Kidney tubule cell (primary cell): Measurements from ENCODE around the gene NAB2.

Experiments
- DNase-seq: peaks from one replicate; pipeline ENCODE4 v3.0.0-alpha.2; 2018; ENCODE audit warnings: low spot score

Gene NAB2

DNA sequence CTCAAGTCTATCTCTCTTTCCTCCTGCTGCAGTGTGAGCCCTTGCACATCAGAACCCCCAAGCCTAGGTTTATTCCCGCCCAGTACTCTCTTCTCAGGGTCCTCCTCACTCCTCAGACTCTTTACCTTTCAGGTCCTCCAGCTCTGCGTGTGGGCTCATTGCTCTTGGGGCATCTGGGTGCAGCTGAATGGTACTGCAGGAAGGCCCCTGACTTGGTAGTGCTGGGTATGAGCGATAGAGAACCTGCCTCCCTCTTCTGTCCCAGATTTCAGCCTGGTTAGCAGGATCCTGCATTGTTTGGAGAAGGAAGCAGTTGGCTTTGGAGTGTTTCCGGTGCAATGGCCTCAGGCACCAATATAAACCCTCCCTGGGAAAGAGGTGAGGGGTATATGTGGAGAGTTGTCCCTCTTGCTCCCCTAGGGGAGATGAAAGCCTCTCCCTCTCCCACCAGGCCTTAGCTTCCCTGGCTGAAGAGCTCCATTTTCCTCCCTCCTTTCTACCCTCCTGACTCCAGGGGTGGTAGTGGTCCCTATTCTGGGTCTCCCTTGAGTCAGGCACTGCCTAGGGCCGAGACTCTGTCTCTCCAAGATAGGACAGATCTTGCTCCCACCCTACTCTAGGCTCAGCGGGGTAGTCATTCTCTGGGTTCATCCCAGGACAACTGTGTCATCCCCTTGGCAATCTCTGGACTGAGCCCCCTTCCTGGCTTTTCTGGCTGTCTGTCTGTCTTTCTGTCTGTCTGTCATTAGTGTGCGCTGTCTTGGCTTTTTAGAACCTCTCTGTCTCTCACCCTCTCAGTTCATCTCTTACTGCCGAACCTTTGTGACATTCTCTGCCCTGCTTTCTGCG, 43.2 kb downstream of the NAB2 start:
- DNase-seq: no peak

GRCh38 chr12:57133013-57133569, 44.2 kb downstream of the NAB2 start:
- no peak for DNase-seq

DNA sequence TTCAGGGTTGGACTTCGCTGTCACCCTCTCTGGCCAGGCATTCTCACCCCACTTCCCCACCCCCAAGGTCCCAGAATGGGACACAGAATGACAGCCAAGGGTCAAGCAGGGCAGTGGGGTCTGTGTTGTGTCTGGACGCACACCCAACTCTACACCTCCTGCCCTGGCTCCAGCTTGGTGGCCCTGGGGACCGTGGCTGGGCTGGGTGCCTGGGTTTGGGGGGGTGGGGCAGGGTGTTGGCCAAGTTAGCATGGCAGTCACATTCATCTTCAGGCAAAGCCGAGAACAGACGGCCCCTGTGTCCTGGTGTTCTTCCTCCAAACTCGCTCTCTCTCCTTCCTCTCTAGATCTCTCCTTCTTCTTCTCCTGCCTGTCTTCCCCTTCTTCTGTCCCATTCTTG, 45.0 kb downstream of the NAB2 start:
- no peak for DNase-seq

DNA sequence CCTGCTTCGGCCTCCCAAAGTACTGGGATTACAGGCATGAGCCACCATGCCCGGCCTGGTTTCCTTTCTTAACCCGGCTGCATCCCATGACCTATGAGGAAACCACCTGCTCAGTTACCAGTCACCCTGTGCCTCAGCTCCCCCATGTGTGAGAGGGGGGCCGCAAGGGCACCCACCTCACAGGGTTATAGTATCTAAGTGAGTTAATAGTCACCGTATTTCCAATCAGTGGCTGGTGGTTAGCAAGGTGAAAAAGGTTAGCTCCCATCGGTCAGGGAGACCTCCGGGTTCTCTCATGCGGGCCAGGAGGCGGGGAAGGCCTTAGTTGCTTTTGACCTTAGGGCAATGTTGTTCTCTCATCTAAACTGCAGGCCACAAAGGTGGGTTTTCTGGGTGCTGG, 46.0 kb downstream of the NAB2 start:
- no peak for DNase-seq

DNA sequence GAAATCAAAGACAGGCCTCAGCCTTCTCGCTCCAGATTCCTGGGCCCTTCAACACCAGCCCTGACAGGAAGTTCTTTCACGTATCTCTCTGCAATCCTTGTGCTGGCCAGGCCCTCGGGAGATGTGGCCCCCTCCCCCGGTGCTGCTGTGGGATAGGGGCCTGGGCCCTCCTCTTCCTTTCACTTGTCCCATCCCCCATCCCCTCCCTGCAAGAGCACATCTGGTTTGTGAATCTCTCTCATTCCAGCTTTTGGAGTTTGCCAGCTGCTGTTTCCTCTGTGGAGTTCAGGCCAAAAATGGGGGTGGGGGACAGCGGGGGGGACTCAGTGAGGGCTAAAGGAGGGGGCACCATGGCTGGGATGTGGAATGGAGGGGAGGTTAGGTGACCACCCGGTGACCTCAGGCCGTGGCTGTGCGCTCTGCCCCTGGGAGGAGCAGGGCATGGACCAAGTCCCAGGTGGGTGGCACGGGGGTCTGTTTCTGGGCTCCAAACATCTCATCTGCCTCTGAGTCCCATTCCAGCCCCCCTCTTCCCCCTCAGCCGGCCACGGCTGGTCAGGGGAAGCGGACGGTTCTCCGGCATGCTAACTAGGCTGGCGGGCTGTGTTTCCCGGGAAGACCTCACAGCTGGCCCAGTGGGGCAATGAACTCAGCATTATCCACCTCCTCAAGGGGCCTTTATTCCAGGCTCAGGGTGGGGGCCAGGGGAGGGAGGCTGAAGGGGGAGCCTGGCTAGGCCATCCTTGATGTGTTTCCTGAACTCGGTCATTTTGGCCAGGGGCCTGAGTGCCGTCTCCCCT, 46.8 kb downstream of the NAB2 start:
- DNase-seq: no peak

DNA sequence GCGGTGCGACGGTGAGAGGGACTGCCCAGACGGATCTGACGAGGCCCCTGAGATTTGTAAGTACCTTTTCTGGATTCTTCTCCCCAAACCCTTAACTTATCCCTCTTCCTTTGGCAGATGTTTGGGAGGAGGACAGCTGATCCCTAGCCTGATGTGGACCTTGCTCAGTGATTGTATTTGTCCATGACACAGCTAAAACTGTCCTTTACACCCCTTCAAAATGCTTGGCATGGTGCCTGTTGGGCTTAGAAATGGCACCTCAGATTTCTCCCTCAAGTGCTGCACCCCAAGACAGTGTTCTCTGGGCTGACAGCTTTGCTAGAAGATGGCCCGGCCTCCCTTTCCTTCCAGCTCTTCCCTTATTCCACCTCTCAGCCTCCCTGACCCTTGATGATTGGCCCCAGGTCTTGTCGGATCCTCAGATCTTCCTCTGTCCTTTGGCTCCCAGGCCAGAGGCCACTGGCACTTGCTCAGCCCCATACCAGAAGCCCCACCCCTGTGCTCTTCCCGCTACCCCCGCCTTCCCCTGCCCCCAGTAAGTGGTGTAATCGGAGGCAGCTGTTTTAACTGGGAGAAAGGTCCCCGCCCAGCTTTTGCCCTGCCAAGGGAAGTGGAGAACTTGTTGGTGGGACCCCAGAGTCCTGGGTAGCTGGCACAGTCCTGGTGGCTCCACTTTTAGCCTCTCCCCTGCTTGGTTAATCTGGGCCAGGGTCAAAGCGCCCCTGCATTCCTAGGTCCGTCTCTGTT, 49.8 kb downstream of the NAB2 start:
- no peak for DNase-seq

DNA sequence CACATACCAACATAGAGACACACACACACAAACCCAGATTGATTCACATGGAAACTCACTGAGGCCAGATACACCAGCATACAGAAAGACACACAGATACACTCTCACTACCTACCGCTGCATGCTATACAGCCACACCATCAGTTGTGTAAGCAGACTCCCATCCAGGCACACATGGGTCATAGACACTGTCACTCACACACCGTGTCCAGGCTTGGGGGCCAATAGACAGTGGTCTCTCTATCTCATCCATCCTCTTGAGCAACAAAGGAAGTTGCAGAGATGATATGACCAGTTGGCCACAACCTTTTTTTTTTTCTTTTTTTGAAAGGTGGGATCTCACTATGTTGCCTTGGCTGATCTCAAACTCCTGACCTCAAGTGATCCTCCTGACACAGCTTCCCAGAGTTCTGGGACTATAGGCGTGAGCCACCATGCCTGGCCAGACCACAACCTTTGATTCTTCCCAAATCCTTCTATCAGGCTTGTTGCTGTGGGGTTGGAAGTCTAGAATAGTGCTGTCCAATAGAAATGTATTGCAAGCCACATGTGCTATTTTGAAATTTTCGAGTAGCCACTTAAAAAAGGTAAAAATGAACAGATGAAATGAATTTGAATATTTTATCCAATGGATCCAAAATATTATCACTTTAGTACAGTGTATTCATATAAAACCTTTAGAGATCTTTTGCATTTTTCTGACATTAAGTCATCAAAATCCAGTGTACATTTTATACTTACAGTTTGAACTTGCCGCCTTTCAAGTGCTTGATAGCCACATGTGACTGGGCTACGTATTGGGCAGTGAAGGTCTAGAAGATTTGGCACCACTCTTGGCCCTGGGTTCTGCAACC, 51.1 kb downstream of the NAB2 start:
- no peak for DNase-seq

GRCh38 chr12:57141249-57141648, 52.3 kb downstream of the NAB2 start:
- no peak for DNase-seq

GRCh38 chr12:57142121-57142520, 53.2 kb downstream of the NAB2 start:
- DNase-seq: no peak

GRCh38 chr12:57142727-57143126, 53.8 kb downstream of the NAB2 start:
- no peak for DNase-seq

GRCh38 chr12:57143454-57143853, 54.5 kb downstream of the NAB2 start:
- no peak for DNase-seq
